HG02981 (cell line): ENCODE results near the gene PHEX.

Experiments used
- ATAC-seq: cut with Tn5 transposase; IDR thresholded peaks from one replicate; pipeline ENCODE4 v1.9.1; 2021; ENCODE audit warnings: mild to moderate bottlenecking, moderate library complexity; ENCODE audit not compliant: unreplicated experiment

Gene PHEX

DNA sequence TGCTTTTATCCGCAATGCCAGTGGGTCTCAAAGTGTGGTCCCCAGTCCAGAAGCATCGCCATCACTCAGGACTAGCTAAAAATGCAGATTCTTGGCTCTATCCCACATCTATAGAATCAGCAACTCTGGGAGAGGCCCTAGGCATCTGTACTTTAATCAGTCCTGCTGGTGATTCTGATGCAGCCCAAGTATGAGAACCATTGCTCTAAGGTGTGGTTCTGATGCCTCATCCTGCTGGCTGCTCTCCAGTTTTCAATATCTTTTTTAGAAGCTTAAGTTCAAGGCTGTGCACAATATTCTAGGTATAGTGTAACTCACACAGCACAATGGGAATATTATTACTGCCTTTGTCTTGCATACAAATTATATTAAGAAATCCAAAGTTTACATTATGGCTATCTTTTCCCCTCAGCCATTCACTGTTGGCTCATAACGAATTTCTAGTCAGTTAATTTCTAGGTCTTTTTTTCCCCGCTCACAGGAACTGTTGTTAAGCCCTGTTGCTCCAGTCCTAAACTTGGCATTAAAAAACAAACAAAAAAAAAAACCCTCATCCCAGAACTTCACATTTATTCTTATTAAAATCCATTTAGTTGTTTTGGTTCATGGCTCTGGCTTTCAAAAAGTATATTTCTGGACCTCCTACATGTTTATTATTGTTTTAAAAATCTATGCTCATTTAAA is 109.1 kb downstream of the PHEX start:
- no peak for ATAC-seq

DNA sequence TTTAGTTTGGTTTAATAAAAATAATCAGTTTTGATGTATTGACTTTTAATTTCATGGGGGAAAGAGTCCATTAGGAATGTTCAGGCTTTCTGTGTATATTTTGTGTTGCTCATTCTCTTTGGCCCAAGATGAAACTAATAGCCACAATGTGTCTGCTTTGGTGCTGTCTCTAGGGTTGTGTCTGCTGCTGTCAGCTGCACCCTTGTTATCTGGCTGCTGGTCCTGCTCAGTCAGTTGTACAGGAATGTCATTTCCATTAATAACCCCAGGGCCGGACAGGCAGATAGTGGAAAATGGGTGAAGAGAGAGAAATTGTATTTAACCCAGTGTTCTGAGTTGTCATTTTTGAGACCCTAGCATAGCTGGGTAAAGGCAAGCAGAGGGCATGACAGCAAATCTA is 115.1 kb downstream of the PHEX start:
- no peak for ATAC-seq

DNA sequence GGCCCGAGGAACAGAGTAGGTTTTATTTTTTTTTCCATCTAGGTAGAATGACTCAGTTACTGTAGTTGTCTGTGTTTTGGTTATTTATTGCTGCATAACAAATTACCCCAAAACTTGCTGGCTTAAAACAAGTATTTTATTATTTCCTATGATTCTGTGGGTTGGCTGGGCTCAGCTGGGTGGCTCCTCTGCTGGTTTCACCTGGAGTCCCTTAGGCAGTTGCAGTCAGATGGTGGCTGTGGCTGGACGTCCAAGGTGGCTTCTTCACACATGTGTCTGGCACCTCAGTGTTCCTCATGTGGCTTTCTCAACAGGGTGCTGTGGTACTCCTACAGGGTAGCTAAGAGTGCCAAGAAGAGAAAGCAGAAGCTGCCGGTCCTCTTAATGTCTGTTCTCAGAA is 115.8 kb downstream of the PHEX start:
- ATAC-seq: no peak

DNA sequence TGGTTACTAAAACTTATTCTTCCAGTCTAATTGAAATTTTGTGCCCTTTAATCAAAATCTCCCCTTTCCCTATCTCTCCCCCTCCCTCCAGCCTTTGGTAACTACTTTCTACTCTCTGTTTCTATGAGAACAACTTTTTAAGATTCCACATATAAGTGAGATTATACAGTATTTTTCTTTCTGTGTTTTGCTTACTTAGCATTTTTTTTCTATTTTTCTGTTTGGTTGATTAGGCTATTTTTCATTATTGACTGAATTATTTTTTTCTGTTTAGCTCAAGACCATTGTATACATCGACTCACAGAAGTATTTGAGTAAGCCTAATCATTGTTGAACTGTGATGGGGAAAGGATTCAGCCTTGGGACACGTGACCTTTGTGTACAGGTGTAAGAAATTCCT is 116.4 kb downstream of the PHEX start:
- ATAC-seq: no peak

DNA sequence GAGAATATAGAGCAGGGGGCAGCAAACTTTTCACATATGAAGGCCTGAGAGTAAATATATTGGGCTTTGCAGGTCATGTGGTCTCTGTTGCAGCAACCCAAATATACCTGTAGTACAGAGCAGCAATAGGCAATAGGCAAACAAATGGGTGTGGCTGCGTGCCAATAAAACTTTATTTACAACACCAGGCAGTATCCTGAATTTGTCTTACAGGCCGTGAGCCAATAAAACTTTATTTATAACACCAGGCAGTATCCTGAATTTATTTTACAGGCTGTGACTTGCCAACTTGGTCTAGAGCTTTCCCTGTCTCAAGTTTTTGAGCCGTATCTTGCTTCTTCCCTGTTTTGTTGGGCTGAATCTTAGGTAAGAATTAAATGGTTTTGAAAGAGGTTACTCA is 118.2 kb downstream of the PHEX start:
- no peak for ATAC-seq

DNA sequence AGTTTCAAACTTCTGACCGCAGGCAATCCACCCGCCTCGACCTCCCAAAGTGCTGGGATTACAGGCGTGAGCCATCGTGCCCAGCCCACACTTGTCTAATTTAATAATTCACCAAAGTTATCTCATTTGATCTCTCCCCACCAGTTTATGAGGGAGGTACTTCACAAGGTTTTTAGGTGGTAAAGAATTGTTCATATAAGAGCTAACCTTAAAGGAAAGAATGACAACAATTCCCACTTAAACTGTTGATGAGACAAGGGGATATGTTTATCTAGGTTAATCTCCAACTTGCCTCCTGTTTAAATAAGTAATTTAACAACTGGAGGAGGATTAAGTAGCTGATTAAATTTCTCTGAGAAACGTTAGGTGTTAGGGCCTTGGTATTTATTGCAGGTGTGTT is 123.0 kb downstream of the PHEX start:
- ATAC-seq: no peak

DNA sequence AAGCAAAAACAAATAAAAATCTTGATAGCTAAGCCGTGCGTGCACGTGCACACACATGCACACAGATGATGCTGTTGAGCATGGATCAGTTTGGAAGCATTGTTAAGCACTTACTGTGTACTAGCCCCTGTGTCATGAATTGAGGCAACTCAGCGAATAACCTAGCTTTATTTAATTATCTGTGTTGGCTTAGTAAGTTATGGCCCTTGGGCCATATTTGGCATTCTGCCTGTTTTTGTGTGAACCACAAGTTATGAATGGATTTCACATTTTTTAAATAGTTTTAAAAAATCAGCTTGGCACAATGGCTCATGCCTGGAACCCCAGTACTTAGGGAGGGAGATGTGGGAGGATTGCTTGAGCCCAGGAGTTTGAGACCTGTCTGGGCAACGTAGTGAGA is 126.9 kb downstream of the PHEX start:
- no peak for ATAC-seq

DNA sequence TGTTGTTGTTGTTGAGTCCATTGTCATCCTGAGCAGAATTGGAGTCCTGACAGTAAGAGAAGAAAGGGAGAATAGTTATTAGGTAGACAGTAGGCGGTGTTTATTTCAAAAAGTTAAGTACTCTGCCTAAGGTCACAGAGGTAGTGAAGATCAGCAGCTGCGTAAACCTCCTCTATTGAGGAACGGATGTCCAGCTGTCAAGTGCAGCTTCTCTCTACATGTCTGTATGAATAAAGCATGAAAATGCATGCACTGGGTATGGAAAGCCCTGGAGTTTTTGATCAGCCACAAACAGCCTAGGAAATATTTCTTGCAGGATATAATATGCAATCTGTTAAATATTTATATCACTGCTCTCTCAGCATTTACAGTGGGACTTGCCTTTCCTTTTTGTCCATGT is 131.2 kb downstream of the PHEX start:
- ATAC-seq: no peak

DNA sequence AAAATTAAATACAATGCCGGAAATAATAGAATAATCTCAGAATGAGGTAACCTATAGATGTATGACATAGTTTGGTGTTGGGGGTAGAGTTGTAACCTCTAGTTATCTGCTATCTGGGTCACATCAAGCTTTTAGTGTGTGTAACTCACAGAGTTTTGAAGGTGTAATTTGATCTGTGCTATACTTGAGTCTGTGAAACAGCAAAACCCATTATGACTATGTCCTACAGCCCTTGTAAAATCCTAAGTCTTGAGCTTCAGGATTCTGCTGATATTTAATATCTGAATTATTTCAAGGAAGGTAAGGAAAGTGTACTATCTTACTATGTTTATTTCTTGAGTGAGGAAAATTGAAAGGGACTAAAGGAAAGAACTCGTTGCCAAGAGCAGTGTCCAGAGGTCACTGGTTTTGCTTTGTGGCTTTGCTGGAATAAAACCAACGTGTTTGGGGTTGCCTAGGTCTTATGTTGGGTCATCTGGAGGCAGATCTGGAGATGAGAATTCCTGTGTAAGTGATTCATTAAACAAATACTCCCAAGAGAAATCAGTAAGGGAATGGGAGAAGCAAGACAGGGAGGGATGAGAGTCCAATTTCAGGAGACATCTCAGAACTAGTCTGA is 132.8 kb downstream of the PHEX start:
- no peak for ATAC-seq

DNA sequence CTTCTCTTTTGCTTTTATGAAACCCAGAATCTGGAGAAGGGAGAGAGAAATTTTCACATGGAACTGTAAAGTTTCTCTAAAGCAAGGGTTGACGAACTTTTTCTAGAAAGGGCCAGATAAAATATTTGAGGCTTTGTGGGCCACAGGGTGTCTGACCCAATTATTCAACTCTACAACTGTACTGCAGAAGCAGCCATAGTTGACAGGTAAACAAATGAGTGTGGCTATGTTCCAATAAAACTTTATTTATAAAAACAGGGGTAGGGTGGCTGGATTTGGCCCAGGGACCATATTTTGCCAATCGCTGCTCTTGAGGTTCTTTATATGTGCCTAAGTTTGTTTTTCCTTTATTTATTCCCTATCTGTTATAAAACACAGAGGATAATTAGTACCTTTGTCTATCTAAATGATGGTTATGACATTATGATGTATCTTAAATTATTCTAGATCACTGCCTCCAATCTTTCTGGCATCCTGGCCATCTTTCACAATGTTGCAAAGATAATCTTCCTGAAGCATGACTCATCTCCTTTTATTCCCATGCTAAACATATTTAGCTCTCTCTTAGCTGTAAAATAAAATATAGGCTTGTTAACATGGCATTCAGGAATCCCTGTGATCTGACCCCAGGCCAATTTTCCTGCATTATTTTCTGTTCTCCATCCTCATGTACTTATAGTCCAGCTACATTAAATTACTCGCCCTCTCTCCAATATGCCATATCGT is 133.8 kb downstream of the PHEX start:
- no peak for ATAC-seq

DNA sequence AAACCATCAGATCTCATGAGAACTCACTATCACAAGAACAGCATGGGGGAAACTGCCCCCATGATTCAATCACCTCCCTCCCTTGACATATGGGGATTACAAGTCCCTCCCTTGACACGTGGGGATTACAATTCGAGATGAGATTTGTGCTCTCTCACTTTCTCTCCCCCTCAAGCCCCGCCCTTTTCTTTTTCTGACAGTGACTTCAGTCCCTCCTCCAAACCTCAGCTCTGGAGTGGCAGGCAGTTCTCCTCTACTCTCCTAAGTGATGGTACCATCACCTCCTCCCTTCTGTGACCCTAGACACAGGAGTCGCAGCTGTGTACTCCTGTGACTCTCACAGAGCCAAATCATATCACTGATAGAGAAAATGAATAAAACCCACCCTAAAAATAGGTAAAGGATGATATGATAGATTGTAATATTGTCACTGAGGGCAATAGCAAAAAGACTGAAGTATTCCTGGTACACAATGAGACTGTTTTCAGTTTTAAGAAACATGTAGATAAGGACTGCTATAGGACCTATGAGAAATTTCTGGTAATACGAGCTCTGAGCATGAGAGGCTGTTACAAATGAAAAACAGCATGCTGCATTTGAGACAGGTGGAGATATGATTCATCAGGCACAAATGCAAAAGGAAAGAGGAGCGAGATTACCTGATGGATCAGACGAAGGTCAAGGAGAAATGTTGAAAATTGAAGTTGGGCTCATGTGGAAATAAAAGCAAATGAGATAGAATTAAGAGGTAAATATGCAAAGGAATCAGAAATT is 139.3 kb downstream of the PHEX start:
- ATAC-seq: no peak

DNA sequence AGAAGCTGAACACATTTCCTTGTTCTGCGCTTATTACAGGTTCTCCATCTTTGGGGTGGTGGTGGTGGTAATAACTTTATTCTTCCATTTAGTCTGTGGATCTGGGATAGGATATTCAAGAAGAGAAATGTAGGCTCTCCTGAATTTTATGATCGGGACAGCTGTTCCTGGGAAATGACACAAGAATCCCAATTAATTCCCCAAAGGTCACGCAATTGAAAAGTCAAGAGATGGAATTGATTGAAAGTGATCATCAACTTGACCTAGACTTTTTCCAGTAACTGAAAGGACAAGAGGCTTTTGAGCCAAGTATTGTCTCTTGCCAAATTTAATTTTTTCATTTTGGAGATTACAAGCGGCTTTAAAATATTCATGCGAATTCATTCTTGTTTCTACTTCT is 141.8 kb downstream of the PHEX start:
- no peak for ATAC-seq

DNA sequence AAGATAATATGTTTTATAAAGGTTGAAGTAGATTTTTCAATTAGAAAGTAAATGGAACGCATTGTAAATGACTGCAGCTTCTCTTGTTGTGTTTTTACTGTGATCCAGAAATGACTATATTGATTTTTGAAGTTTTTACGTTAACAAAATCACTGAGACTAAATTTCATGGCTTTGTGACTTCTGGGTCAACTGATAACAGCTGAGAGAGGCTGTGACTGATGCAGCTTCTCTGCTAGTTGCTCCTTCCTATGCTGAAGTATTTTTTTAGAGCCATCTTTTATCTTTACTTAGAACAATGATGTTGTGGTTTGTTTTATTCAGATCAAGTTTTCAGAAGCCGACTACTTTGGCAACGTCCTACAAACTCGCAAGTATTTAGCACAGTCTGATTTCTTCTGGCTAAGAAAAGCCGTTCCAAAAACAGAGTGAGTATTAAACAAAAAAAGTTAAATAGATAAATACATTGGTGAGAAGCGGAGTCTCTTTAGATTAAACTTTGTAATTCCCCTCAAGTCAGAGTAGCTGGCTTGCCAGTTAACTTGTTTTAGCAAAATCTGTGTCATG is 145.9 kb downstream of the PHEX start:
- ATAC-seq: no peak

DNA sequence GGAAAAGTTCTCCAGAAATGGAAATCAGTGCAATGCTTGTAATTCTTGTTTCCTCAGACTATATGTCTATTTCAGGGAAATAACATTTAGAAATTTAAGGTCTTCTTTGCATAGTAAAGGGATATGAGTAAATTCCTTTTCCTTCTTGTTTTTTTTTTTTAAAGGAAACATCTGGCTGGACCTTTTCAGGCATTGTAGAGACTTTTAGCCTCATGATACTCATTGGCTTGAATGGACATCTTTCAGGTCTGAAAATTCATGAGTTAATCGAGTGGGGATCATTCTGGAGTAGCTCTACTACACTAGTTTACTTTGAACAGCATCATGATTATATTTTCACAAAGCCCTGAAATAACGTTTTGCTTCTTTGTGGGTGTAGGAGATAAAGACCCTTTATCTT is 152.0 kb downstream of the PHEX start:
- ATAC-seq: no peak

DNA sequence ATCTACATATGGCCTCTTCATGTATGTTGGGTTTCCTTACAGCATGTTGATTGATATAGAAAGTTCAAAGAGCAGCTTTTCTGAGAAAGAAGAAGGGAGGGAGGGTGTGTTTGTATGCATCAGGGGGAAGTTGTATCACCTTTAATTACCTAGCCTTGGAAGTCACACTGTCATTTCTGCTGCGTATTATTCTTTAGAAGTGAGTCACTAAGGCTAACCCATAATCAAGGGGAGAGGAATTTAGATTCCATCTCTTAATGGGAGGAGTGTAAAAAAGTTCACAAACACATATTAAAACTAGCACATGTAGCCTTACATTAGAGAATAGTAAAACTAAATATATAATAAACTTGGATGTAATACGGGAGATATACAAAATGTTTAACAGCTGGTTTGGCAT is 154.0 kb downstream of the PHEX start:
- ATAC-seq: no peak

DNA sequence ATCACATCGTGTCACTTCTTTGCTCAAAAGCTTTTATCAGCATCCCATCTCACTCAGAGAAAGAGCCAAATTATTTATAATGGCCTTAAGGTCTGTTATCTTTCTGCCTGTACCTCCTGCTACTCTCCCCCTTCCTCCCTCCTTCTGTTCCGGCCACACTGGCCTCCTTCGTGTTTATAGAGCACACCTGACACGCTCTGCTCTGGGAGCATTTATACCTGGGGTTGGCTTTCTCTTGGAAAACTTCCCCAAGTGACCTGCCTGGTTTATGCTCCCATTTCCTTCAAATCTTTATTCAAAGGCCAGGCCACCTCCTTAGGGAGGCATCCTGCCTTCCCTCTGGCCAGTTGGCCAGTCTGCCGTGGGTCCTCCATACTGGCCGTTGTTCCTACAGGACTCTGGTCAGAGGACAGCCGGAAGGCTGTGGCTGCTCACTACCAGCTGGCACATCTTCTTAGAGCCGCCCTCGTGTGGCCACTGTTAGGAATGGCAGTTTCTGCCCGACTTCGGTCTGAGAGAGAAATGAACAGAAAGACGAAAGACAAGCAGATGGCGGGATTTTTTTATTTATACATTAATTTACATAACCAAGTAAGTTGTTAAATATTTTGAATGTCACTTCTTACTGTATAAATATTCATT is 160.4 kb downstream of the PHEX start:
- ATAC-seq: peak; percentile 93

DNA sequence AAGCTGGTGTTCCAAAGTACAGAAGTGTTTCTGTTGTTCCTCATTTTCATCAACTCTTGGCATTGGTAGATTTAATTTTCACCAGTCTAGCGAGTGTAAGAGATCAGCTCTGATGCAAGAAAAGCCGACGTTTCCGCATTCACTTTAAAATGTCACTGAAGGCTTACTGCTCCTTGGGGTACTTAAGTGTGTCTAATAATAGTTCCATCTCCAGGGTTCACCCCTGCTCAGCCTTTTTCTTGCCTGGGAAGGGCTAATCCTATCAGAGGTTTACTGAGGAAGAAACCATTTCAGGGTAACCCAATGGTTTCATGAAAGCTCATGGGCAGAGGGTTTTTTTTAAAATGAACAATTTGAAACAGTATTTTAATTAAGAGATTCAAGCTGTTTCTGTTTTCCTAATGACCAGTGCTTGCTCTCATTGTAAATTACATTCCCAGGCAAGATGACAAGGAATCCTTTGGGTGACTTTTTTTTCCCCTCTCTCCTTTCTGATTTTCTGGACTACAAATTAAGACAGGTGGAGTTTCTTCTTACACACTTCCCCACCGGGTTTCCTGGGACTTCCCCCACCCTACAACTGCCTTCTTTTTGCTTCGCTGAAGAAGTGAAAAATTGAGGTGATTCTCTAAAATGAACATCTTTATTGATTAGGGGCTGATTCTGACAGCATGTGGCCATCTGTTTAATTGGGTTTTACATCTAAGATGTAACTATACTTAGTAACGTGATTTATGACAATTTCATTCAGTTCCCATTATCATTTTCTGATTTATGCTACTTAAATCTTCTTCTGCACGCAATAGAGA is 161.9 kb downstream of the PHEX start:
- no peak for ATAC-seq

DNA sequence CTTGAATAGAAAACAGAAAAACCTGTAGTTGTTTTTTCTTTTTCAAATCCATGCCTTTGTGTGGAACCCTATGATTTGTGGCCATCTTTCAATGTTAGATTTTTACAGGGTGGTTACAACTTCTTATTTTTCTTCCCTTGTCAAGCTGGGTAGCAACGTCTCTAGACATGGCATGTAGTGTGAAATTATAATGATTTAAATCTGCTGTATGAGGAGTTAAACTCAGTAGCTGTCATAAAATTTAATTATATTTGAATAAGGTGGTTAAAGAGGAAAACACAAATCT is 162.5 kb downstream of the PHEX start:
- no peak for ATAC-seq

DNA sequence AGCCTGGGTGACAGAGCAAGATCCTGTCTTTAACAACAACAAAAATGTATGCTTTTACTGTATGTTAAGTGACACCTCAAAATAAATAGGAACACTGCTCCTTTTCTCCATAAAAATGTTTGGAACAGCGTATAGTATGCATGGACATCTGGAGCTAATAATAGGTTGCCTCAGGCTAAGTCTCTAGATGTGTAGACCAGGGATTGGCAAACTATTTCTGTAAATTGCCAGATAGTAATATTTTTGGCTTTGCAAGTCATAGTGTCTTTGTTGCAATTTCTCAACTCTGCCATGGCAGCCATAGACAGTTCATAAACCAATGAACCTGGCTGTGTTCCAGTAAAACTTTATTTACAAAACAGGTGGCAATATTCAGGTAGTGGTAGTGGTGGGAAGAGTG is 164.0 kb downstream of the PHEX start:
- no peak for ATAC-seq

DNA sequence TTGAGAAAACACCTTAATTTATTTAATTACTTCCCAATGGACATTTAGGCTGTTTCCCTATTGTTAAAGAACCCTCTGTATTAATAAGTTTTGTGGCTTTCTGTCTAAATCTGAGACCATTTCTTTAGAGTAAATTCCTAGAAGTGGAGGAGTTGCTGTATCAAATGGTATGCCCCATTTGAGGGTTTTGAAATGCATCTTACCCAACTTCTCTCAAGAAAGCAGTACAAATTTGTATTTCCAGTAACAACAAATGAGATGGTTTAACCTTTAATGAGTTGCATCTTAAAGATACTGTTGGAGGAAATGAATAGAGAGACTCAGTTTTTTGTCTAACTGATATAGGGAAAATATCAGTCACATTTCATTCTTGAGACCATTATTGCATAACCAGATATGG is 170.1 kb downstream of the PHEX start:
- ATAC-seq: no peak
